Mesothelial cell of epicardium (in vitro differentiated cells): ENCODE data around the gene HTR3B. TPM values are rescaled to one million over a fixed set of nuclear protein-coding genes. Genes with fewer than 3 reads are reported as not detected.

Source experiments
- DNase-seq, 2 experiments: peaks; one replicate each; pipeline ENCODE4 v3.0.0; 2021; ENCODE audit warnings: low spot score in 2 of 2; ENCODE audit not compliant: unreplicated experiment in 2 of 2
- H3K27ac Mint-ChIP-seq: 2 replicates; pipeline ENCODE4 v1.8.0; 2021; ENCODE audit warnings: mixed read lengths
- H3K27me3 Mint-ChIP-seq: 2 replicates; pipeline ENCODE4 v1.8.0; 2021; ENCODE audit warnings: low read depth, mixed read lengths
- H3K36me3 Mint-ChIP-seq: 2 replicates; pipeline ENCODE4 v1.8.0; 2021; ENCODE audit warnings: mixed read lengths
- H3K4me1 Mint-ChIP-seq: 2 replicates; pipeline ENCODE4 v1.8.0; 2021; ENCODE audit warnings: mixed read lengths
- H3K4me3 Mint-ChIP-seq: 2 replicates; pipeline ENCODE4 v1.8.0; 2021; ENCODE audit warnings: mild to moderate bottlenecking, moderate library complexity, mixed read lengths
- H3K9me3 Mint-ChIP-seq: 2 replicates; pipeline ENCODE4 v1.8.0; 2021; ENCODE audit warnings: mixed read lengths
- CTCF ChIP-seq: fragments of 200-600 bp; sonication (generic); IDR thresholded peaks from one replicate; pipeline ENCODE4 v1.5.0; 2021; ENCODE audit warnings: antibody characterized with exemption; ENCODE audit not compliant: unreplicated experiment
- total RNA-seq: library from RNA; stranded (reverse); gene quantifications from 3 replicates; pipeline ENCODE4 v1.2.1, GENCODE V29; 2021

HTR3B gene
- not detected in 3 replicates for total RNA-seq

- no peak for DNase-seq
- H3K4me1 Mint-ChIP-seq, result peaks cover 18% of the 10 kb centered on the region
- H3K27ac Mint-ChIP-seq, result no peak within 1 kb of the TSS
- no peaks in the 10 kb centered on the region for H3K9me3 Mint-ChIP-seq
- H3K27me3 Mint-ChIP-seq, result peaks cover 47% of the 10 kb centered on the region
- TF ChIP-seq CTCF, result no peak
- H3K36me3 Mint-ChIP-seq, result no peaks in the 10 kb centered on the region
- no peak within 1 kb of the TSS for H3K4me3 Mint-ChIP-seq
Measured at GRCh38 chr11:113904379-113905101, at the start of gene HTR3B. Gene HTR3B, plus strand, starts transcription at chr11:113904796. Its CDS starts 138 bp downstream, at chr11:113904934.

- Mint-ChIP-seq H3K9me3 (peaks cover 3% of the 10 kb centered on the region), H3K4me3 (no peak overlapping the region), H3K36me3 (peaks cover 18% of the 10 kb centered on the region), H3K27me3 (no peaks in the 10 kb centered on the region), H3K27ac (no peak overlapping the region), H3K4me1 (peaks cover 6% of the 10 kb centered on the region)
- no peak for TF ChIP-seq CTCF
- DNase-seq, result no peak
Measured at GRCh38 chr11:113855803-113856202, 48.8 kb upstream of the HTR3B start.

- H3K36me3 Mint-ChIP-seq, result peaks cover 12% of the 10 kb centered on the region
- DNase-seq, result no peak
- no peaks in the 10 kb centered on the region for H3K9me3 Mint-ChIP-seq
- H3K4me3 Mint-ChIP-seq, result no peak overlapping the region
- H3K27ac Mint-ChIP-seq, result no peak overlapping the region
- H3K4me1 Mint-ChIP-seq, result peaks cover 8% of the 10 kb centered on the region
- TF ChIP-seq CTCF, result no peak
- no peaks in the 10 kb centered on the region for H3K27me3 Mint-ChIP-seq
Measured at GRCh38 chr11:113856966-113857759, 47.4 kb upstream of the HTR3B start.

GRCh38 chr11:113859665-113860064 is 44.9 kb upstream of the HTR3B start:
- no peak for TF ChIP-seq CTCF
- H3K4me1 Mint-ChIP-seq, result peaks cover 8% of the 10 kb centered on the region
- H3K36me3 Mint-ChIP-seq, result peaks cover 8% of the 10 kb centered on the region
- peak overlapping the region; percentile 77 for H3K27ac Mint-ChIP-seq
- no peak for DNase-seq
- H3K9me3 Mint-ChIP-seq, result no peaks in the 10 kb centered on the region
- H3K4me3 Mint-ChIP-seq, result no peak overlapping the region
- no peaks in the 10 kb centered on the region for H3K27me3 Mint-ChIP-seq

GRCh38 chr11:113862435-113862834 is 42.2 kb upstream of the HTR3B start:
- no peak for TF ChIP-seq CTCF
- no peak for DNase-seq
- H3K9me3 Mint-ChIP-seq, result peaks cover 10% of the 10 kb centered on the region
- no peak overlapping the region for H3K27ac Mint-ChIP-seq
- peaks cover 8% of the 10 kb centered on the region for H3K4me1 Mint-ChIP-seq
- H3K4me3 Mint-ChIP-seq, result no peak overlapping the region
- H3K27me3 Mint-ChIP-seq, result no peaks in the 10 kb centered on the region
- H3K36me3 Mint-ChIP-seq, result peaks cover 24% of the 10 kb centered on the region
